GM12878 (cell line): ENCODE measurements around the gene AMOTL1. TPM values are rescaled to one million over a fixed set of nuclear protein-coding genes. Genes with fewer than 3 reads are reported as not detected.

Experiments
- ATAC-seq: fragments of 200-7000 bp; cut with Tn5 transposase; 3 replicates; pipeline ENCODE4 v1.9.1; 2020; ENCODE audit warnings: mild to moderate bottlenecking, moderate library complexity
- BruUV-seq: library from RNA; stranded (reverse); fragments of 400-500 nt; replicated peaks from 2 replicates; lab custom pipeline; 2021; lab: Mats Ljungman, UMichigan
- CTCF ChIA-PET: fragments of 300-600 bp; sonication (Branson Sonifier 250); formaldehyde crosslinking; extraction: SDS; loops from one replicate; lab custom pipeline; 2021; ENCODE audit warnings: inconsistent platforms; lab: Yijun Ruan, JAX
- POLR2A ChIA-PET: fragments of 350-600 bp; formaldehyde crosslinking; extraction: SDS; loops from one replicate; lab custom pipeline; 2021; ENCODE audit warnings: inconsistent platforms; lab: Charles Lee
- RAD21 ChIA-PET: fragments of 300-600 bp; sonication (Branson Sonifier 250); formaldehyde crosslinking; loops from one replicate; lab custom pipeline; 2023; ENCODE audit warnings: antibody characterized with exemption; ENCODE audit not compliant: unreplicated experiment; lab: Charles Lee
- SMC1A ChIA-PET: fragments of 300-600 bp; sonication (Branson Sonifier 250); formaldehyde crosslinking; loops from one replicate; lab custom pipeline; 2023; ENCODE audit not compliant: unreplicated experiment, uncharacterized antibody; lab: Charles Lee
- DNase-seq: peaks from one replicate; pipeline ENCODE4 v3.0.0-alpha.2; 2011; ENCODE audit warnings: low read depth, low spot score
- FAIRE-seq: peaks from 3 replicates; lab custom pipeline; 2011; peaks lifted over from hg19 to GRCh38; lab: Jason Lieb, UNC
- H2AFZ ChIP-seq: 2 replicates; pipeline ENCODE4 v1.6.0; 2011; ENCODE audit warnings: low read depth, low read length, control low read depth; ENCODE audit not compliant: control insufficient read depth
- H3K27ac ChIP-seq: 2 replicates; pipeline ENCODE4 v1.5.1; 2011; ENCODE audit warnings: control low read depth; ENCODE audit not compliant: control insufficient read depth, insufficient read depth
- H3K27me3 ChIP-seq, 2 experiments: replicated peaks in 1 of 2; 2 replicates each; pipeline versions ENCODE4 v1.6.0 to v1.6.1; 2011; ENCODE audit warnings: low read length in 1 of 2; ENCODE audit not compliant: control insufficient read depth in 2 of 2, insufficient read depth in 2 of 2
- H3K36me3 ChIP-seq, 2 experiments: 2 replicates each; pipeline ENCODE4 v1.5.1; 2011; ENCODE audit warnings: low read length in 1 of 2; ENCODE audit not compliant: control insufficient read depth in 2 of 2, insufficient read depth in 2 of 2
- H3K4me1 ChIP-seq: 2 replicates; pipeline ENCODE4 v1.6.1; 2011; ENCODE audit warnings: mild to moderate bottlenecking, low read length, moderate library complexity, mixed read lengths; ENCODE audit not compliant: control insufficient read depth, insufficient read depth
- H3K4me2 ChIP-seq: 2 replicates; pipeline ENCODE4 v1.6.0; 2011; ENCODE audit warnings: control low read depth; ENCODE audit not compliant: control insufficient read depth, insufficient read depth
- H3K4me3 ChIP-seq: fragments of 200-600 bp; sonication (generic); 2 replicates; pipeline ENCODE4 v1.5.1; 2016
- H3K79me2 ChIP-seq: 2 replicates; pipeline ENCODE4 v1.6.0; 2011; ENCODE audit warnings: low read length; ENCODE audit not compliant: control insufficient read depth, insufficient read depth
- H3K9ac ChIP-seq: 2 replicates; pipeline ENCODE4 v1.8.0; 2011; ENCODE audit warnings: low read length, control low read depth, mixed read lengths; ENCODE audit not compliant: control insufficient read depth, insufficient read depth
- H3K9me3 ChIP-seq: replicated peaks from 3 replicates; pipeline ENCODE4 v1.5.1; 2011; ENCODE audit warnings: mild to moderate bottlenecking, low read length; ENCODE audit not compliant: control insufficient read depth, insufficient read depth
- H4K20me1 ChIP-seq: 2 replicates; pipeline ENCODE4 v1.6.0; 2011; ENCODE audit not compliant: control insufficient read depth, insufficient read depth
- BMI1 ChIP-seq: fragments of 450-650 bp; IDR thresholded peaks from 2 replicates; pipeline ENCODE4 v1.6.1; 2016; ENCODE audit warnings: mild to moderate bottlenecking, moderate library complexity, borderline replicate concordance
- BRCA1 ChIP-seq: IDR thresholded peaks from 2 replicates; pipeline ENCODE4 v1.6.1; 2011; ENCODE audit warnings: low read depth, low read length, improper control_type of control experiment
- GABPA ChIP-seq: IDR thresholded peaks from 2 replicates; pipeline ENCODE4 v1.6.1; 2014; ENCODE audit warnings: antibody characterized with exemption, low read depth, mild to moderate bottlenecking, inconsistent platforms
- KAT2A ChIP-seq: conservative IDR thresholded peaks from 2 replicates; pipeline ENCODE4 v1.6.1; 2011; ENCODE audit warnings: low read depth, low read length; ENCODE audit not compliant: control insufficient read depth
- NBN ChIP-seq: fragments of 450-650 bp; IDR thresholded peaks from 2 replicates; pipeline ENCODE4 v1.6.1; 2016
- NR2F1 ChIP-seq: fragments of 450-650 bp; conservative IDR thresholded peaks from 2 replicates; pipeline ENCODE4 v1.6.1; 2017; ENCODE audit warnings: mild to moderate bottlenecking
- WGBS: methylation state at CpG from one replicate; pipeline ENCODE4 v1.1.6; 2016; ENCODE audit warnings: low lambda C conversion rate; ENCODE audit not compliant: insufficient replicate concordance, insufficient coverage; ENCODE audit errors: missing lambda C conversion rate; 5-methylcytosine and 5-hydroxymethylcytosine counted together
- in situ Hi-C: fragments of 300-500 bp; cut with MboI; formaldehyde crosslinking; loops from 9 replicates; pipeline ENCODE4 v1.14.3; 2018; ENCODE audit warnings: mixed read lengths
- intact Hi-C: fragments of 100-400 bp; cut with micrococcal nuclease; formaldehyde crosslinking; loops from one replicate; pipeline ENCODE4 v1.14.2; 2022; ENCODE audit not compliant: unreplicated experiment
- polyA plus RNA-seq, 11 experiments: library from polyadenylated mRNA; depleted of rRNA in 4 of 11; unstranded in 6 of 11; stranded (reverse) in 5 of 11; fragments of >200 nt; fragmentation: Nextera tagmentation in 4 of 11; fragmentation: Illumina TruSeq in 1 of 11; extraction: Ambion mirVana in 4 of 11; extraction: Trizol in 1 of 11; gene quantifications; 1 replicate in 1 of 11; 2 replicates in 10 of 11; pipeline versions ENCODE4 v1.2.1 to v1.2.3, GENCODE V29; 2011 to 2016; ENCODE audit warnings: inconsistent platforms in 2 of 11, missing spikeins in 2 of 11, low read depth in 1 of 11
- total RNA-seq, 4 experiments: library from RNA; depleted of rRNA in 3 of 4; stranded (reverse); fragments of >200 nt in 3 of 4; fragmentation: Illumina TruSeq in 1 of 4; extraction: Trizol in 1 of 4; gene quantifications; 2 replicates each; pipeline versions ENCODE4 v1.2.1 to v1.2.3, GENCODE V29; 2013 to 2021
- TF ChIP-seq, protein P1 (sequence below): fragments of 450-650 bp; IDR thresholded peaks from 2 replicates; pipeline ENCODE4 v1.6.1; 2016; ENCODE audit warnings: mild to moderate bottlenecking
- TF ChIP-seq, protein P2 (sequence below): IDR thresholded peaks from 2 replicates; pipeline ENCODE4 v1.6.1; 2012; ENCODE audit warnings: low read depth, low read length, improper control_type of control experiment
- TF ChIP-seq, protein P3 (sequence below), 3 experiments: IDR thresholded peaks in 2 of 3; conservative IDR thresholded peaks in 1 of 3; 2 replicates each; pipeline ENCODE4 v1.5.1; 2011; ENCODE audit warnings: low read depth in 3 of 3, low read length in 3 of 3, mild to moderate bottlenecking in 3 of 3, control low read depth in 2 of 3, moderate library complexity in 2 of 3, inconsistent platforms in 1 of 3, mixed read lengths in 1 of 3; ENCODE audit not compliant: control insufficient read depth in 2 of 3, insufficient read depth in 1 of 3; ENCODE audit errors: extremely low read depth in 1 of 3
- TF ChIP-seq, protein P4 (sequence below): fragments of 450-650 bp; conservative IDR thresholded peaks from 2 replicates; pipeline ENCODE4 v1.6.1; 2017; ENCODE audit warnings: mild to moderate bottlenecking, moderate library complexity

The AMOTL1 gene
- total and polyA plus RNA-seq, 10 of the 15 experiments (the other 5 are each of a cell fraction or from before 2014, with no cell fraction given): under 0.01 to 0.41 (median 0.01) TPM; not detected in 7

DNA sequence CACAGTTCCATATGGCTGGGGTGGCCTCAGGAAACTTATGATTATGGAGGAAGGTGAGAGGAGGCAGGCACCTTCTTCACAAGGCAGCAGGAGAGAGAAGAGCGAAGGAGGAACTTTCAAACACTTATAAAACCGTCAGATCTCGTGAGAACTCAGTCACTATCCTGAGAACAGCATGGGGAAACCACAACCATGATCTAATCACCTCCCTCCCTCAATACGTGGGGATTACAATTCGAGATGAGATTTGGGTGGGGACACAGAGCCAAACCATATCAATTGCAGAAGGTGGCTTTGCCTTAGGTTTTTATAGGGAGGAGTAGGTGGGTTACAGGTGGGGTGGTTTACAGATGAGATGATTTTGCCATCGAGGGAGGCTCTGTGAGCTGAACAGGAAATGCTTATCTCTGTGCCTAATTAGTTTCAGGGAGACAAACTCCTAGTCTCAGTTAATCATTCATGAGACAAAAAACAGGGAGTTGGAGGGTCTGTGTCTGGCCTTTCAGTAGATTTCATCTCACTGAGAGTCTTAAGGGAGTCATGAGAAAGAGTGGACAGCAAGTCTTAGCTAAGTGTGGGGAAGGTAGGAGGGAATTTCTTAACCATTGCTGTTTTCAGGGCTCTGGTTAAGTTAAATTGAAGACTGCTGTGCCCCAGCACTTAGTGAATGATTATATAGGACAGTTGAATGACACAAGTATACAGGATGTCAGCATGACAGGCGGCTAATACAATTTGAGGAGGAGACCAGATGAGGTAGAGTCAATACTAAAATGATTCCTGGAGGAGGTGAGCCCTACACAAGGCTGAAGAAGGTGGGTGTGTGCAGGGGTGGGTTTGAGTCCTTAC, 157.5 kb downstream of the AMOTL1 start:
- no peak overlapping the region for H3K4me3 ChIP-seq
- H4K20me1 ChIP-seq: no peaks in the 10 kb centered on the region
- WGBS: 18% methylated on average over 7 of the region's 7 CpGs
- no peak overlapping the region for H3K9ac ChIP-seq
- H3K4me2 ChIP-seq: no peak overlapping the region
- POLR2A ChIA-PET: no interaction called here
- H3K79me2 ChIP-seq: no peaks in the 10 kb centered on the region
- DNase-seq: no peak
- no peak overlapping the region for H2AFZ ChIP-seq
- SMC1A ChIA-PET: no interaction called here
- RAD21 ChIA-PET: no interaction called here
- no TSS peak for BruUV-seq
- CTCF ChIA-PET: no interaction called here
- intact Hi-C loops: no loop called here
- no peak for FAIRE-seq
- in situ Hi-C loops: no loop called here
- no peaks in the 10 kb centered on the region for H3K4me1 ChIP-seq
- no peaks in the 10 kb centered on the region; the same call in 1 of the 3 replicates for H3K9me3 ChIP-seq
- H3K27me3 ChIP-seq: no peaks in the 10 kb centered on the region; a peak in 1 of 4 replicates
- no peak overlapping the region for H3K27ac ChIP-seq
- H3K36me3 ChIP-seq: no peaks in the 10 kb centered on the region
- TF ChIP-seq, protein P1, sequence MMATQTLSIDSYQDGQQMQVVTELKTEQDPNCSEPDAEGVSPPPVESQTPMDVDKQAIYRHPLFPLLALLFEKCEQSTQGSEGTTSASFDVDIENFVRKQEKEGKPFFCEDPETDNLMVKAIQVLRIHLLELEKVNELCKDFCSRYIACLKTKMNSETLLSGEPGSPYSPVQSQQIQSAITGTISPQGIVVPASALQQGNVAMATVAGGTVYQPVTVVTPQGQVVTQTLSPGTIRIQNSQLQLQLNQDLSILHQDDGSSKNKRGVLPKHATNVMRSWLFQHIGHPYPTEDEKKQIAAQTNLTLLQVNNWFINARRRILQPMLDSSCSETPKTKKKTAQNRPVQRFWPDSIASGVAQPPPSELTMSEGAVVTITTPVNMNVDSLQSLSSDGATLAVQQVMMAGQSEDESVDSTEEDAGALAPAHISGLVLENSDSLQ: 0 out of 2 replicates have a peak, but pooled peaks have one; percentile 17
- TF ChIP-seq NR2F1: no peak
- ATAC-seq: peak; percentile 42

DNA sequence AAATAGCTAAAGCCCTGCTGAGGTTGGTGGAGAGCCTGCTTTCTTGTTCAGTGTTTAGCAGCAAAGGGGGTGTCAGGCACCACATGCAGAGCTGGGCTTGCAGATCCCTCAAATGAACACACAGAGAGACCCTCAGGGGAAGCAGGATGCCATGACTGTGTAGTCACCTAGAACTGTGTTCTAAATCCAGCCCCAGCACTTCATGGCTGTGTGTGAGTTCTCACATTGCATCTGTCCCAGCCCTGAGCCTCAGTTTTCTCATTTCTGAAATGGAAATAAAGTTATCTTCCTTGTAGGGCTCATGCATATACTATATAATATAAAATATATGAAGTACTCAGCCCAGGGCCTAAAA, 158.1 kb downstream of the AMOTL1 start:
- Histone ChIP-seq H3K4me2 (no peak overlapping the region), H3K36me3 (no peaks in the 10 kb centered on the region), H2AFZ (no peak overlapping the region), H3K9me3 (no peaks in the 10 kb centered on the region; the same call in 1 of the 3 replicates), H3K27me3 (no peaks in the 10 kb centered on the region; a peak in 1 of 4 replicates), H3K4me1 (no peaks in the 10 kb centered on the region), H4K20me1 (no peaks in the 10 kb centered on the region), H3K27ac (no peak overlapping the region), H3K4me3 (no peak overlapping the region), H3K9ac (no peak overlapping the region), H3K79me2 (no peaks in the 10 kb centered on the region)
- in situ Hi-C loops (no loop called here), intact Hi-C loops (no loop called here)
- ChIA-PET SMC1A (no interaction called here), RAD21 (no interaction called here), POLR2A (no interaction called here), CTCF (no interaction called here)
- FAIRE-seq: no peak
- no peak for DNase-seq
- BruUV-seq: no TSS peak
- ATAC-seq: no peak
- TF ChIP-seq, protein P2, sequence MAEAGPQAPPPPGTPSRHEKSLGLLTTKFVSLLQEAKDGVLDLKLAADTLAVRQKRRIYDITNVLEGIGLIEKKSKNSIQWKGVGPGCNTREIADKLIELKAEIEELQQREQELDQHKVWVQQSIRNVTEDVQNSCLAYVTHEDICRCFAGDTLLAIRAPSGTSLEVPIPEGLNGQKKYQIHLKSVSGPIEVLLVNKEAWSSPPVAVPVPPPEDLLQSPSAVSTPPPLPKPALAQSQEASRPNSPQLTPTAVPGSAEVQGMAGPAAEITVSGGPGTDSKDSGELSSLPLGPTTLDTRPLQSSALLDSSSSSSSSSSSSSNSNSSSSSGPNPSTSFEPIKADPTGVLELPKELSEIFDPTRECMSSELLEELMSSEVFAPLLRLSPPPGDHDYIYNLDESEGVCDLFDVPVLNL: no peak
- TF ChIP-seq, protein P3, sequence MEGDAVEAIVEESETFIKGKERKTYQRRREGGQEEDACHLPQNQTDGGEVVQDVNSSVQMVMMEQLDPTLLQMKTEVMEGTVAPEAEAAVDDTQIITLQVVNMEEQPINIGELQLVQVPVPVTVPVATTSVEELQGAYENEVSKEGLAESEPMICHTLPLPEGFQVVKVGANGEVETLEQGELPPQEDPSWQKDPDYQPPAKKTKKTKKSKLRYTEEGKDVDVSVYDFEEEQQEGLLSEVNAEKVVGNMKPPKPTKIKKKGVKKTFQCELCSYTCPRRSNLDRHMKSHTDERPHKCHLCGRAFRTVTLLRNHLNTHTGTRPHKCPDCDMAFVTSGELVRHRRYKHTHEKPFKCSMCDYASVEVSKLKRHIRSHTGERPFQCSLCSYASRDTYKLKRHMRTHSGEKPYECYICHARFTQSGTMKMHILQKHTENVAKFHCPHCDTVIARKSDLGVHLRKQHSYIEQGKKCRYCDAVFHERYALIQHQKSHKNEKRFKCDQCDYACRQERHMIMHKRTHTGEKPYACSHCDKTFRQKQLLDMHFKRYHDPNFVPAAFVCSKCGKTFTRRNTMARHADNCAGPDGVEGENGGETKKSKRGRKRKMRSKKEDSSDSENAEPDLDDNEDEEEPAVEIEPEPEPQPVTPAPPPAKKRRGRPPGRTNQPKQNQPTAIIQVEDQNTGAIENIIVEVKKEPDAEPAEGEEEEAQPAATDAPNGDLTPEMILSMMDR (IDR thresholded peaks at IDR 0.05 in 2 of 3, conservative IDR thresholded peaks at IDR 0.05 in 1 of 3; ENCODE audit: control insufficient read depth in 2 of 3, extremely low read depth in 1 of 3, insufficient read depth in 1 of 3, low read depth in 3 of 3, low read length in 3 of 3): no peak
- TF ChIP-seq, protein P4, sequence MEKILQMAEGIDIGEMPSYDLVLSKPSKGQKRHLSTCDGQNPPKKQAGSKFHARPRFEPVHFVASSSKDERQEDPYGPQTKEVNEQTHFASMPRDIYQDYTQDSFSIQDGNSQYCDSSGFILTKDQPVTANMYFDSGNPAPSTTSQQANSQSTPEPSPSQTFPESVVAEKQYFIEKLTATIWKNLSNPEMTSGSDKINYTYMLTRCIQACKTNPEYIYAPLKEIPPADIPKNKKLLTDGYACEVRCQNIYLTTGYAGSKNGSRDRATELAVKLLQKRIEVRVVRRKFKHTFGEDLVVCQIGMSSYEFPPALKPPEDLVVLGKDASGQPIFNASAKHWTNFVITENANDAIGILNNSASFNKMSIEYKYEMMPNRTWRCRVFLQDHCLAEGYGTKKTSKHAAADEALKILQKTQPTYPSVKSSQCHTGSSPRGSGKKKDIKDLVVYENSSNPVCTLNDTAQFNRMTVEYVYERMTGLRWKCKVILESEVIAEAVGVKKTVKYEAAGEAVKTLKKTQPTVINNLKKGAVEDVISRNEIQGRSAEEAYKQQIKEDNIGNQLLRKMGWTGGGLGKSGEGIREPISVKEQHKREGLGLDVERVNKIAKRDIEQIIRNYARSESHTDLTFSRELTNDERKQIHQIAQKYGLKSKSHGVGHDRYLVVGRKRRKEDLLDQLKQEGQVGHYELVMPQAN: no peak
- TF ChIP-seq BRCA1 (no peak), NBN (no peak), GABPA (no peak), KAT2A (no peak), BMI1 (no peak)
